H54 (cell line): ENCODE data around the gene TMEM50B.

Experiments used
- DNase-seq: peaks from one replicate; pipeline ENCODE4 v3.0.0; 2011; ENCODE audit warnings: low spot score, mixed read lengths; ENCODE audit not compliant: insufficient read length
- FAIRE-seq: peaks from 3 replicates; lab custom pipeline; 2011; peaks lifted over from hg19 to GRCh38; lab: Jason Lieb, UNC
- POLR2A ChIP-seq: IDR thresholded peaks from 2 replicates; pipeline ENCODE4 v1.6.1; 2011; ENCODE audit warnings: low read depth, mild to moderate bottlenecking, low read length

TMEM50B gene

GRCh38 chr21:33403786-33404585 is 75.8 kb downstream of the TMEM50B start:
- no peak for TF ChIP-seq POLR2A
- FAIRE-seq: no peak
- DNase-seq: peak; percentile 51

DNA sequence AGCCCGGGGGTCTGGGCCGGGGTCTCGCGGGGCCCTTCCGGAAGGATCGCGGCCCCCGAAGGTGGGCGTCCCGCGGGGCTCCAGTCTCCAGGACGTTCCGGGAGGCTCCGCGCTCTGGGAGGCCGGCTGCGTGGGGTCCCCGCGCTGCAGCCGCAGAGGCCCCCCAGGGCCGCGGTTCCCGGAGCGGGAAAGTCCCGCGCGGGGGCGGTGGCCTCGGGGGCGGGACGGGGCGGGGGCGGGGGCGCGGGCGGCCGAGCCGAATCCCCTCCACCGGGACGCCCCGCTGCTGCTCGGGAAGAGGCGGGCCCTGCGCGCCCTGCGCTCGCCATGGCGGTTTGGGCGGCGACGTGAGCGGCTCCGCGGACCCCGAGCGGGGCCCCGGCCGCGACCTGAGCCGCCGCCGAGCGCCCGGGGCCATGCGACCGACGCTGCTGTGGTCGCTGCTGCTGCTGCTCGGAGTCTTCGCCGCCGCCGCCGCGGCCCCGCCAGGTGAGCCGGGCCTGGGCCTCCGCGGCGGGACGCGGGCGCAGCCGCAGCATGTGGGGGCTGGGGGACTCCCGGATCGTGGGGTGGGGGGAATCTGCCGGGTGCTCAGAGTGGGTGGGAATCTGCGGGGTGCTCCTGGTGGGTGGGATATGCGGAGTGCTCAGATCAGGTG is 76.5 kb downstream of the TMEM50B start, which contains the start of gene IFNGR2:
Gene IFNGR2, plus strand, starts transcription at position 286 of the 658 bp plus-strand sequence. Its CDS starts 131 bp downstream, at position 417.
- peak; percentile 68 for TF ChIP-seq POLR2A
- DNase-seq (peak; percentile 42), FAIRE-seq (no peak)

DNA sequence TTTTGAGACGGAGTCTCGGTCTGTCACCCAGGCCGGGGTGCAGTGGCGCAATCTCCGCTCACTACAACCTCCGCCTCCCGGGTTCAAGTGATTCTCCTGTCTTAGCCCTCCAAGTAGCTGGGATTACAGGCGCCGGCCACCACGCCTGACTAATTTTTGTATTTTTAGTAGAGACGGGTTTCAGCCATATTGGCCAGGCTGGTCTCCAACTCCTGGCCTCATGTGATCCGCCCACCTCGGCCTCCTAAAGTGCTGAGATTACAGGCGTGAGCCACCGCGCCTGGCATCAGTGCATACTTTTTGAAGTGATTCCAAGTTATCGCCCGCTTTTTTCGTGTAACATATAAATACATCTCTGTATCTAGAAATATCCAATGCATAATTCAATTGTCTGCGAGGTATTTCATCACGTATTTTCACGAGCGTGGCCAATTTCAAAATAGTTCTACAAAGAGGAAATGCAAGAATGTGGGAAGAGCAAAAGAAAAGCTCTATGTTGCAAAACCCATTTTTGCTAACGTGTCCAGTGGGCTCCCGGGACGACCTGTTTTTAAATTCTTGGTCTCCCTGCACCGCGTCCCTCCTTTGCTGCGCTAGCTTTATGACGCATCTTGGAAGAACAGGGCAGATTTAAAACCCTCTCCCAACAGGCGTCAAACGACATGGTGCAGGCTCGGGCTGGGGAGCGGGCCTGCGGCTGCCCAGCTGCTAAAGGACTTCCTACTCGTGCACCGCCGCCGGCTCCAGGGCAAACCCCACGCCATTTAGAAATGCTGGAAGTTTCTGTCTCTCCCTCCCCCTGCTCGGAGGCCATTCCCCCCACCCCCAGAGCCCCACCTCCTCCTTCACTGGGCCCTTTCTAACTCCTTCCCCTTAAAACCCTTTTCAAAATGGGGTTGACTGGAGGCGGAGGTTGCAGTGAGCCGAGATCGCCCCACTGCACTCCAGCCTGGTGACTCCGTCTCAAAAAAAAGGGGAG is 77.5 kb downstream of the TMEM50B start:
- DNase-seq (no peak), FAIRE-seq (no peak)
- TF ChIP-seq POLR2A: no peak

DNA sequence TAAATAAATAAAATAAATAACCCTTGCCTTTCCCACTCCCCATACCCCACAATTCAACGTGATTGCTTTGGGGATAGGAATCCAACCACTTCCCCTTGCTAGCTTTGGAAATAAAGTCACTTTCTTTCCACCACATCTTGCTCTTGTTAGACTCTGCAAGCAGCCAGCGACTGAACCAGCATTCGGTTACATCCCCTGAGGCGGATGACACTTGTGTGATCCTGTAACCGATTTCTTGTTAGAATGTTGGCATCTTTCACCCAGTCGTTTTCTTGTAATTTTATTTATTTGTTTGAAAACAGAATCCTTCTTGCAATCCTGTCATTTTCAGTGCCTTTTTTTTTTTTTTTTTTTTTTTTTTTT is 78.2 kb downstream of the TMEM50B start:
- no peak for DNase-seq

More for the DNA sequence above, 78.2 kb downstream of the TMEM50B start:
- FAIRE-seq: no peak
- no peak for TF ChIP-seq POLR2A
